Measurements from ENCODE around the gene PPP1R1C.

DNA sequence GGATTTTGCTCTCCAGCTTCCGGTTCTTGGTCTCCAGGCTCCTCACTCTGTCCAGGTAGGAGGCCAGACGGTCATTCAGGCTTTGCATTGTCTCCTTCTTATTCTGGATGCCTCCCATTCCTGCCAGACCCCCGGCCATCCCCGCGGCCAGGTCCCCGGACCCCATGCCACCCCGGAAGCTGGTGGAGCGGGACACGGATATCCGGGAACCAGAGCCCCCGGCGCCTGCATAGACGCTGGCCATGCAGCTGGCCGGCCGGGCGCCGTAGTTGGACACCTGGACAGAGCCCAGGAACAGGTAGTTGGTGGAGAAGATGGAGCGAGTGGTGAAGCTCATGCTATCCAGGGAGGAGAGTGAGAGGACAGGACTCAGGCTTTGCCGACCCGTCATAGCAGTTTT, 23.5 kb upstream of the PPP1R1C start:
- TF ChIP-seq, protein P1, sequence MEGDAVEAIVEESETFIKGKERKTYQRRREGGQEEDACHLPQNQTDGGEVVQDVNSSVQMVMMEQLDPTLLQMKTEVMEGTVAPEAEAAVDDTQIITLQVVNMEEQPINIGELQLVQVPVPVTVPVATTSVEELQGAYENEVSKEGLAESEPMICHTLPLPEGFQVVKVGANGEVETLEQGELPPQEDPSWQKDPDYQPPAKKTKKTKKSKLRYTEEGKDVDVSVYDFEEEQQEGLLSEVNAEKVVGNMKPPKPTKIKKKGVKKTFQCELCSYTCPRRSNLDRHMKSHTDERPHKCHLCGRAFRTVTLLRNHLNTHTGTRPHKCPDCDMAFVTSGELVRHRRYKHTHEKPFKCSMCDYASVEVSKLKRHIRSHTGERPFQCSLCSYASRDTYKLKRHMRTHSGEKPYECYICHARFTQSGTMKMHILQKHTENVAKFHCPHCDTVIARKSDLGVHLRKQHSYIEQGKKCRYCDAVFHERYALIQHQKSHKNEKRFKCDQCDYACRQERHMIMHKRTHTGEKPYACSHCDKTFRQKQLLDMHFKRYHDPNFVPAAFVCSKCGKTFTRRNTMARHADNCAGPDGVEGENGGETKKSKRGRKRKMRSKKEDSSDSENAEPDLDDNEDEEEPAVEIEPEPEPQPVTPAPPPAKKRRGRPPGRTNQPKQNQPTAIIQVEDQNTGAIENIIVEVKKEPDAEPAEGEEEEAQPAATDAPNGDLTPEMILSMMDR (IDR thresholded peaks at IDR 0.05), result no peak
- TF ChIP-seq POLR2A (IDR thresholded peaks at IDR 0.05), result no peak
